Measurements from ENCODE around the gene CALCOCO1.

Gene CALCOCO1

DNA sequence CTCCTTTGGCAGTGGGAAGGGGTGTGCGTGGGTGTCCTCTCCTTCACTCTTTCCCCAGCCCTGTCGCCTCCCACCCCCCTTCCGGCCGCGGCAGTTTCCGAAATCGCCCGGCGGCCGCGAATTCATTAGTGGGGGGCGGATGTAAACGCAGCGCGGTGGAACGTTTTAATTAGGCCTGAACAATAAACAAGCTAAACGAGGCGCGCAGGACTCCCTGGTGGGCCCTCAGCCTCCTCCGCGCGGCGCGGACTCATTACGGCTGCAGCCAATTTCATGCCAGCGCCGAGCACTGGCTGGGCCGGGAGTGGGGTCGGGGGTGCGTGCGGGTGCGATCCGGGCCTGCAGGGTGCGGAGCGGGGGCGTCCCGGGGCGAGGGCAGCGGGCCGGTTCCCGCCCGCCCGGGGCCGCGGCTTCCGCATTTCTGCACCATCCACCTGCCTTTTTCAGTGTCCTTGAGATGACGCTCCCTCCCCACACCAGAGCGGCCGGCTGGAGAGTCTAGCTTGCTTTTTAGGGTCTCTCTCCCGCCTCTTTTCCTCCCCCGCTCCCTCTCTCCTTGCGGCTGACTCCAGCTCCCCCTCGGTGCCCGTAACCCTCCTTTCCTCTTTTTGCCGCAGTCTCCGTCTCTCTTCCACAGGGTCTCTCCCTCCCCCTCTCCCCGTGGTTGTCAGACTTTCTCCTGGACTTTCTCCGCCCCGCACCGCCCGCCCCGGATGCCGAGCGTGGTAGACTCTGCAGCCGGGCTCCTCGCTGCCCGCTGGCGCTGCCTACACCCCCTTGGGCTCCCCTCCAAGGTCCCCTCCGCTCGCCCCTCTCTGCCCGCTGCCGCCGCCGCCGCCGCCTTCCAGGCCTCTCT lies 24.3 kb upstream of the CALCOCO1 start, which contains the start of gene CISTR:
TSS of gene CISTR (minus strand) at position 644 of the 856 bp plus-strand sequence.
- DNase-seq: no peak

DNA sequence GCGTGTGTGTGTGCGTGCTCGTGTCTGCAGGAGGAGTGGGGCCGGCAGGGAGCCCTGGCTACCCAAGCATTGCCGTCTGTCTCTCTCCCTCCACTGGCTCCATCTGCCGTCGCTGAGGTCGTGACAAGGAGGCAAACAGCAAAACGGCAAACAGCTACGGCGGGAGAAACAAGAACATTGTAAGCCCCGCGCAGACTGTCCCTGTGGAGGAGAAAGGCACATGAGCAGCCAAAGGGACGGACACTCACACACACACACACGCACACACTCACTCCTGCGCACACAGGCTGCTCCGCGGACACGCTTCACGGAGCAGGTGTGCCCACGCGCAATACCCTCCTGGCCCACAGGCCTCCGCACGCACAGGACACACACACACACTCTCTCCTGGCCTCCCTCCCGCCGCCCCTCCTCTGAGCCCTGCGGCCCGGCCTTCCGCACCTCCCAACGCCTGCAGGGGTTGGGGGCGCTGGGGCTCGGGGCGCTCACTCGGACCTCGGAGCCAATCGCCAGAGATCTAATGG lies 23.6 kb upstream of the CALCOCO1 start:
- no peak for DNase-seq

DNA sequence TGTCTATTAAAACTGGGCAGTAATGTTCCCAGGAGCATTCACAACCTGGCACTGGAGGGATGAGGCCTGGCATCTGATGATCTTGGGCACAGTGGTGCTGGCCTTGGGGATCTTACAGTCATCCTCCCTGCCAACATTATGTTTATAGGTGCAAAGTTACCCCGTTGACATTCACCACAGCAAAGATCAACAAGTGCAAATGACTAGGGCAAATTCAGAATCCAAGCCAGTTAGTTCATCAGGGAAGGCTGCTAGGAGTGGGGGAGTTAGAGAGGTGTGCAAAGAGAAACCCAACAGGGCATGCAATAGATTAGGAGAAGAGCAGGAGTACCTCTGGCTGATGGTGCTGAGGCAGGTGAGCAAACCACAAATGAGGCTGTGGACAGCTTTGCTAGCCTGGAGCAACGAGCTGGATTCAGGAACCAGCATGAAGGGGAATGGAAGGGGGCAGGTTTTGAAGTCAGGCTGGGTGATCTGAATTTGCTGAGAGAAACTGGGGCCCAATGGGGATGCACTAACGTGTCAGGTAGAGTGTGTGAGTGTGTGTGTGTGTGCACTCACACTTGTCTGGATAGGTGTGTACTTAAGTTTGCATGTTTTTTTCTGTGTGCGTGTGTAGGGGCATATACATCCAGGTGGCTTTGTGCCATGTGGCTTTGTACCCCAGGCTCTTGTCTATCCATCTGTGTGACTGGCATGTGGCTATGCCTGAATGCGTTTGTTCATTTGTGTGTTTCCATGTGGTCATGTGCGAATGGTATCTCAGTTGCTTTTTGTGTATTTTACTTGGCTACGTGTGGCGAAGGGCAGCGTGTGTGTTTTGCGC lies 22.9 kb upstream of the CALCOCO1 start:
- no peak for DNase-seq

DNA sequence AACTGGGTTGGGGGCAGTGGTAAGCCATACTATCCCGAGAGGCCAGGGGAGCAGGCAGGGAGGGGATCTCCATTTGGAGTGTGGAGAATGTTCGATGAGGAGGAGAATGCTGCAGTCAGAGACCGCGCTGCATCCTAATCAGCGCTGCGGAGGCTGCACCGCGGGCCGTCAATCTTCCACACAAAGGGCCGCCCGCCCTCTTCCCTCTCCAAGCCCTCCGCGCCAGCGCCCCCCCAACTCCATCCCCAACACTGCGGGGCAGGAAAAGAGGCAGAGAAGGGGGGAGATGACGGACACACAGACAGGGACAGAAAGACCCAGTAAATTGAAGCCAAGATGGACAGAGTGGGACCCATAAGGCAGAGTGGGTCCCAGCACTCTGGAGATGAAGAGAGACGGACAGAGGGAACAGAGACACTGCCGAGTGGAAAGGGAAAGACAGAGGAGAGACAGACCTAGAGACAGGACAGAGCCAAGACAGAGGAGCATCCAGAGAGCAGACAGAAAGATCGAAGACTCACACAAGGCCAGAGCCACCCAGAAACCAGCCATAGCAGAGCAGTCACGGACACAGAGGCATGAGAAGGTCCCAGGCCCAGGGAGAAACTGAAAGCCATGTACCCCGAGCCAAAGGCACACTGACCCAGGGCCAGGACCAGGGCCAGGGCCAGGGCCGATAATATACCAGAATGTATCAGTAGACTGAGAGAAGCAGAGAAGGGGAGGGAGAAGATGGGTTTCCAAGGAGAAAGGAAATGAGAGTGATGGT lies 21.0 kb upstream of the CALCOCO1 start:
- DNase-seq: no peak

DNA sequence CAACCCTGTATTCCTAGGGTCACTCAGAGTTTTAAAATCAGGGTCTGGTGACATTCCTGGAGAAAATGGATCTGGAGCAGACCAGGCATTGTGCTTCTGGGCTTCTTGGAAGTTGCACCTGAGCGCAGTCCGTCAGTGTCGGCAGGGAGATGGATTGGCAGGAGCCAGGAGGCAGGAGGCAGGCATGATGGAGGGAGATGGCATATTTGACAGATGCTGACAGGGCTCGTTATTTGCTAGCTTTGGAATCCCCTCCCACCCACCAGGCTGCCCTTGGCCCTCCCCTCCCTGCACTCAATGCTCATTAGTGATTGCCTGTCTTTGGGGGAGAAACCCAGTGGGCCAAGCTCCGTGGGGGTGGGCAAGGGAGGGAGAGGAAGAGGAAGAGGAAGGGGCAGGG lies 19.8 kb upstream of the CALCOCO1 start:
- DNase-seq: no peak

DNA sequence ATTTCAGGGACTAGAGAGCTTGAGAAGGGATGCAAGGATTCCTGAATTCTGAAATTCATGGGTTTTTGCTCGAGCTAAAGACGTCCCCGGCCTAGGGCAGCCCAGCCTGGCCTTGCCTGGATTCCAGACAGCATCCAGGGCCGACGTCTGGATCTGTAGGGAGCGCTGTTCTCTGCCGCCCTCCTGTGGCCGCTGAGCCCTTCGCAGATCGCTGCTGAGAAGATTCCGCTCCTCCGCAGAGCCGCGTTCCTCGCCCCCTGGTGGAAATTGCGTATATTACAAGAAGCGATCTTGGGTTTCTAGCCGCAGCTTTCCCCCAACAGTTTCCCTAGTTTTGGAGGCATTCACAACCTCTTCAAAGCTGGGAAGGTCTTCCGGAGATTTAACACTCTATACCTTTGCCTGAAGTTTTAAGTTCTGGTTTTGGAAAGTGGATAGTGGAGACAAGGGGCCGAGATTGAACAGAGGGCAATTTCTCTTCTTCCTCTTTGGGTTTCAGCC lies 19.4 kb upstream of the CALCOCO1 start:
- DNase-seq: no peak

DNA sequence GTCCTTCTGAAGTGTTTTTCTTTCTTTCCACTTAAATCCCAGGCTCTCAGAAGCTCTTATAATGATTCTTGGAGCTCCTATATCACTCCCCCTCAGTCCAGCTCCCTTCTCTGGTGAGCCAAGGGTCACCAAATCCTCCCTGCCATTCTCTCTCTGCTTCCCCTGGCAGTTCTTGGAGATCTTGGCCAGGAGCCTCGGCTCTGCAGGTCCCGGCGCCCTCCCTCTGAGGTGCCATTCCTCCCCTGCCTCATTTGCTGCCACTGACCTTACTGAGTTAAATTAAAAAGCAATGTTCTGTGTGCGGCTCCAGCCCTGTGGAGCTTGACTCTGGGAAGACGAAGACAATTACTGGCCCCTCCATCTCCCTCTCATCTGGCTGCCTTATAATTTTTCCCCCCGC lies 17.5 kb upstream of the CALCOCO1 start:
- no peak for DNase-seq

DNA sequence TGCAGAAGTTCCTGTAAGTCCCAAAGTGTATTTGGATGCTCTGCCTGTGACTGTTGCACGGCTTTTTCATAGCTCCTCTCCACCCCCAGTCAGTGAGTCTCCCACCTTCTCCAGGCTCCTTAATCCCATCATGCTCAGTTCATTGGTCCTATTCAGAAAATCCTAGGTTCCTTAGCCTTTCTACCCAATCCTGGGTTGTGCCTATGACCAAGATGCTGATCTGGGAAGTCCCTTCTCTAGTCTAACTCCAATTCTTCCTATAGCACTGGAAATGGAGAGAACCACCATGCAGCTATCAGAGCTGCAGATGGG lies 16.8 kb upstream of the CALCOCO1 start:
- no peak for DNase-seq

DNA sequence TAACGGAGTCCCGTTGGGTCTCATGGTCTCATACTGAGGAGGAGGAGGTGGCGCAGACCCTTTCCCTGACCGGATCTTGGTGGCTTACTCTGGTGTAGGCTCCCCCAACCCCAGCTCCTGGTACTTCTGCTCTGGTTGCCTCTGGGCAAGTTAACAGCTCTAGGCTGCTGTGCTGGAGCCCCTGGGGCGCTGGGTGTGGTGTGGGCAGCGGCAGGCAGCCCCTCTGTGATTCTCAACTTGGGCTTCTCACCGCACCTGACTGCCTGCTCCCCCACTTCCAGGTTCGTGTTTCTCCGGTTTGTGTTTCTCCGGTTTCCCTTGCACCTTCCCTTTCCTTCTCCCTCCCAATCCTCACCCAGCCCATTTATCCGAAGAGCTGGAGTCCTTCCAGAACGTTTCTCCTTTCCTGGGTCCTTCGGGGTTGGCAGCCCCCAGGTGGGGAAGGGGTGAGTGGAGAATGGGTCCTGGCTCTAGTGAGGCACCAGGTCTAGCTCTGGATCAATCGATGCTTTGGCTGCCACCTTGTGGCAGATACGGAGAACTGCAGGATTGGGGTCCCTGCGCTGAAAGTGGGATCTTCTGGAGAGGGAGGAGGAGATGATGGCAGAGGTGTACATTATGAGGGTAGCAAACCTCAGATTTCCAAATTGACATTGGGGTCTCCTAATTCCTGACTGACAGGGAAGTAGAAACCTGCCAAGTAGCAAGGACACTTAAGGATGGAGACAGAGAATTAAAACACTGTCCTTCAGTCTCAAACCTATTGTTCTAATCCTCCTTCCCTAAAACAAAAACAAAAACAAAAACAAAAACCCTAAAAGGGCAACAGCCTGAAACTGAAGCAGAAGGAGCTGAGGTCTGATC lies 16.2 kb upstream of the CALCOCO1 start:
- no peak for DNase-seq

DNA sequence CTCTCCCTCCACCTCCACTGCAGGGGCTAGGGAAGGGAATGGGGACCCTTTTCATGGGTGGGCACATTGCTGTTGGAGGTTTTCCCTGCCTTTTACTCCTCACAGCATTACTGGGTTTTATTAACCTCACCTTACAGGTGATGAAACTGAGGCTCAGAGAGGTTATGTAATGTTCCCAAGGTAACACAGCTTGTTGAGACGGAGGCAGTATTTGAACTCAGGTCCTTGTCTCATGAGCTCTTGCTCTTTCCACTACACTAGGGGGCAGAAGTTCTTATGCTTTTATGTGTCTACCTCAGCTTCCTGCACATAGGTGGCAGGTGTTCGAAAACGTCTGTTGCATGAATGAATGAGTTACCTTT lies 12.9 kb upstream of the CALCOCO1 start:
- no peak for DNase-seq

DNA sequence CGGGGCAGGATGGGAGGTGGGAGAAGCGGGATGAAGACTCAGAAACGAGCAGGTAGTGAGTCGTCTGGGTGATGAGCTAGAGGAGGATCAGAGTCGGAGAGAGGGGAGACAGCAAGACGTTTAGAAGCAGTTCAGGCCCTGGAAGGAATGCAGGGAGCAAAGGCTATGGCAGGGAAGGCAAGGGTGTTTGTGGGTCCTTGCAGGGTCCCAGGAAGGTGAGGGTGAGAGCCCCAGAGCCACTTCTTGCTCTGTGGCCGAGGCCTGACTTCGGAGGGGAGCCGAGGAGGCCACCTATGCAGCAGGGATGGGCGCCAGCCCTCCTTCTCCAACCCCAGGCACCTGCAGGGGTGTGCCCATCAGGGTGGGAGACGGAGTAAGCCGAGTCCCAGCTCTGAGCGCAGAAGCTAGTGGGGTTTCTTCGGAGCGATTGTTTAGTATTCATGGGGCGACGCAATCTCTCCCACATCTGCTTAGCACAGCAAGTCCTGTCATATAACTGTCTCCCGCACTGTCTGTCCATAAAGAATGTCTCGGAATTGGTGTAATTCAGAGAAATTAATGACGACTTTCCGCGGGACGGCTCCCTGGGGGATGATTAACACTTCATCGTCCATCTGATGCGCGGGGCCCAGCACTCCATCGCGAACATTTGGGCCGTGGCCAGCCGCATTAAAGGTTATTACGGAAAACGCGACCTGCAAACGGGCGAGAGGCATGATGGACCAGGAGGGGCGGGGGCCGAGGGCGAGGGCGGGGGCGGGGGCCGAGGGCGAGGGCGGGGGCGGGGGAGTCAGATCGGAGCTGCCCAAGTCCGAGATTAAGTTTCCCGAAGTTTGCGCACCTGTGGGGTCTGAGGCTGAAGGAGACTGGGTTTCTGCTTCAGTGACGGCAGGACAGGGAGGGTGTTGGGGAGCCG lies 12.2 kb upstream of the CALCOCO1 start:
- no peak for DNase-seq

DNA sequence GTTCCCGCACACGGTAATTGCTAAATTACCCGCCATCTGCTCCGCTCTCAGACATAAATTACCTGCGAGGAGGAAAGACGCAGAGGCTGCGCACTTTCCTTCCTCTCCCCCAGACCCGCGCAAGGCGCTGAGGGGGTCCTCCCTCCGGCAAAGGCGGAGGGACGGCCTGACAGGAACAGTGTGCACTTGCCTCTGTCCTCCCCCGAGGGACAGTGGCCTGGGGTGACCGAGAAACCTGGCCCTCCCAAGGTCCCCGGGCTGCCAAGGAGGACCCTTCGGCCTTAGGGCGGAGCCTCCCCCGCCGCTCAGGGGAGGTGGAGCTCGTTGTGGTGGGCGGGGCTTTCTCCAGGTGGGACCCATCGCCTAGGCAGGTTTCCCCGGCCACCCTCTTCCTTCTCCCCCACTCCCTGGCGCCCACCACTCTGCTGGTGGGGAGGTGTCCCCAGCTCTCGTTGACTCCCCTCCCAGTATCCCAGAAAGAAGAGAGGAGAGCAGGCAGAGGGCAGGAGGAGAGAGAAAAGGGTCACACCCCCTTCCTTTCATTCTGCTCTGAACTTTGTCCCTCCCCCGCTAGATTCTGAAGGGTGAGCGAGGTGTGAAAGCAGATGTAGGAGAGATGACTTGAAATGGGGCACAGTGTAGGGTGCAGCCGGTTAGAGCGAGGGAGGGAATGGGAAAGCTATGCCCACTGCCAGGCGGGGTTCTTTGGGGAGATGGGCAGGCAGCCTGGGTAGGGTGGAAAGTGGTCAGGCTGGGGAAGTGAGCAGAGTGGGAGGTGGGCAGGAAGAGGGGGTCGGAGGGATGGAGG lies 11.4 kb upstream of the CALCOCO1 start:
- DNase-seq: no peak

DNA sequence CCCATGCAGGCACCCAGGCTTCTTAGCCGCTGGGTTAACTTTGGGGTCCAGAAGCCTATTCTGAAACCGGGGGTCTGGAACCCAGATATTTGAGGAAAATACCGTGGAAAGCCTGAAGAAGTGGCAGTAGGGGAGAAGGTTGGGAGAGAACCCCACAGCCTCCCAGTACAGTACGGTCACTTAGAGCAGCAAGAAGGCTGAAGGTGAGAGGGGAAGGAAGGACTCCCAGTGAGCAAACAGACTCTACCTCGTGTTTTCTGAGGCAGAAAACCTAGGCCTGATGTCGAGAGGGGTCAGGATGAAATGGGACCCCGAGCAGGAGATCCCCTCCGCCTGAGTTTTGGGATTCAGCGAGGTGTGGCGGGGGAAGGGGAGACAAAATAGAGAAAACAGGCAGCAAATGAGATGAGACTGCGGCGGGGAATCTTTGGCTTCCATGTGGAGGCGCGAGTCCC lies 10.7 kb upstream of the CALCOCO1 start:
- DNase-seq: no peak

DNA sequence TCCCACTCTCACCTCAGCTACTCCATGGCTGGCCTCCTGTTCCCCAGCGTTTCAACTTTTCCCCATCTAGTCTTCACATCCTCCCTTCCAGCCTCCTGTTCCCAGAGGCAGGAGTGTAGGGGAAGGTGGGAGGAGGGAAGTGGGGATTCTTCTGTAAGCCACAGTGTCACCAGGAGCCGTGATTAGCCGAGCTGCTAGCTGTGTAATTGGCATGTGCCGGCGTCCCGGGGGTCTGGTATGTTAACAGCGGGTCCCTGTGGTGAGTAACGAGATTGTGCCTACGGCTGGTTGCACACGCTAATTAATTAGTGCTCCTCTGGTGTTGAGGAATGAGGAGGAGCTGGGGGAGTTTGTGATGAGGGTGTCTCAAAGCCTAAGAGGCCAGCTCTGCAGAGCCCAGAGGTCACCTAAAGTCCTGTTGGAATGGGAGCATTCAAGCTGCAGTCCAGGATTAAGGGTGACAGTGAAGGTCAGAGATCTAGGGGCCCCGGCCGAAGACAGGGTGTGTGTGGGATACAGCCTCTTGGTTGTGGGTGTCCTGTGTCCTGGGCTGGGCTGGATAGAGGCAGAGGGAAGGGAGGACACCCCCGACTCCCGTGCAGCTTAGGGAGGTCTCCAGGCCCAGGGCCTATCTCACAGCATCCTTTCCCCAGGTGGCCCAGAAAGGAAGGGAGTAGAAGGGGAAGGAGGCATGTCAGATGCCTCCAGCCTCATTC lies 10.0 kb upstream of the CALCOCO1 start:
- no peak for DNase-seq

DNA sequence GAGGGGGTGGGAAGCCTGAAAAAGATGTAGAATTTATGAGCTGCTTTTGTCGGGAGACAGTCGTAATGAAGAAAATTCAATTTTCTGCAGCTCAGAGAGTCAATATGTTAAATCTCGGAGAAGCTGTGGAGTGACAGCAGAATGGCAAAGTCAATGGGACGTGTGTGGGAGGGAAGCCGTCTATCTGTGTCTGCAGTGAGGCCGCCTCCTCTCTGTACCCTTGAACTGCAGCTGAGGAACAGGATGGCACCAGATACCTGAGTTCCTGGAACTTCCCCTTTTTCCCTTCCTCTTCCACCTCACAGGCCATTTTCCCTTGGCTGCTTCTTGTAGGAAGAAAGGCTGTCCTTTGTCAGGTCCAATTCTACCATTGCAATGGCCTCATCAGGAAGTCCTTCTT lies 9.3 kb upstream of the CALCOCO1 start:
- no peak for DNase-seq

DNA sequence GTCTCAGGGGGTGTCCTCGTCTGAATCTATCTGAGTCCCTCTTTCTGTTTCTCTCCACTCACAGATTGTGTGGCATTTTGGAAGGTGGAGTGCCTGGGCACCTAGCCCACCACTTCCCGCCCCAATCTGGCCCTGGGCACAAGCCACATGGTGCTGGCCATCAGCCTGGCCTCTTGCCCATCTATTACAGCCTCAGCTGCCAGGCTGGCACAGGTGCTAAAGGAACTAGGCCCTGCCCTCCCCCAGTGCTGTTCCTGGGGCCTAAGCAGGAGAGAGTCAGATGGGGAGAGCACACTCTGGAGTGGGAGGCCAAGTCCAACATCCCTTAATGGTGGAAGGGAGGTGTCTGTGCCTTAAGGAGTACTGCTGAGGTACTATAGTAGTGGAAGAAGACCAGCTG lies 8.3 kb upstream of the CALCOCO1 start:
- no peak for DNase-seq

DNA sequence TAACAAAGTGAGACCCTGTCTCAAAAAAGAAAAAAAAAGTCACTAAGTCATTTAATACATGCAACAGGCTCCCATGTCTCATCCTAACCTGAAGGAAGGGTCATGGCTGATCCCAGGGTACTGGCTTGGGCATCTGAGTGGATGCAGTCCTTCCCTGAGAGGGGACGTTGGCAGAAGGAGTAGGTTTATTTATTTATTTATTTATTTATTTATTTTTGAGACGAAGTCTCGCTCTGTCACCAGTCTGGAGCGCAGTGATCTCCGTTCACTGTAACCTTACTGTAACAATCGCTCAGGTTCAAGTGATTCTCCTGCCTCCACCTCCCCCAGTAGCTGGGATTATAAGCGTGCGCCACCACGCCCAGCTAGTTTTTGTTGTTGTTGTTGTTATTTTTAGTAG lies 7.2 kb upstream of the CALCOCO1 start:
- DNase-seq: no peak

DNA sequence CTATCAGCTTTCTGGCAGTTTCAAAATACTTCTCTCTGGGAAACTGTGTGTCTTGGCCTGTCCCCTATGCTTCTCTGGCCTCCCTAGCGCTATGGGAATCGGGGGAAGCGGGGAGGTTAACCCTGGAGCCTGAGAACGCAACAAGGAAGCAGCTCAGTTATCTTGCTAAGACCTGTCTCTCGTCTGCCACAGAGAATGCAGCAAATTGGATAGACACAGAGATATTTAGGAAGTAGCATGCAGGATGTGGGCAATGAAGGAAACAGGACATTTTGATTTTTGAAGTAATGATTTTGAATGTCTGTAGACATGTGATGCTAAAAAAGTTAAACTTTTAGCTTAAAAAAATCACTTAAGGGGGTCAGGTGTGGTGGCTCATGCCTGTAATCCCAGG lies 6.6 kb upstream of the CALCOCO1 start:
- no peak for DNase-seq

DNA sequence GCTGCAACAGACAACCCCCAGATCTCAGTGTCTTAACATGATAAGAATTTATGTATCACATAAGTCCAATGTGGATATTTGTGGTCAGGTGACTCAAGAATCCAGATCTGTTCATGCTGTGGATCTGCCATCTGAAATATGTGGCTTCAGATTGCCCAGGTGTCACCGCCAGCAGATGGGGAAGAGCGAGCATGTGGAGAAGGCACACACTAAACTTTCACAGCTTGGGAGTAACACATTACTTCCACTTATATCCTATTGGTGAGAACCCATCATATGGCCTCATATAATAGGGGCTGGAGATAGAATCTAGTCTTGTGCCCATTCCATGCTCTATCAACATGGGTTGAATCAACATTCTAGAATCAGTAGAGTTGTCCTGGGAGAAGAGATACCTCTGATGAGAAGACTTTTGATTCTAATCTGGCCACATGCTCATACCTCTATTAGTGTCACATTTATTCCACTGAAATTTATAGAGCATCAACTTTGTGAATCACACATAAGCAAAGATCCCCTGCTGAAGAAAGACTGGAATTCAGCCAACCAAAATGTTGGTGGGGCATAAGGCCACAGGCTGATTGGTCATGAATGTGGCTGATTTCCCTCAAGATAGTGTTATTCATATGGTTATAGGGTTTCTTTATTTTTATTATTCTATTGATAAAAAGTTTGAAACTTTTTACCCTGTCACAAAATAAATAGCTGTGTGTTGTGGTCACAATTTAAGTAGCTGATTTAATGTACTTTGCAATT lies 6.0 kb upstream of the CALCOCO1 start:
- no peak for DNase-seq

All from KG1 (cell line).